HL-60 (cell line): ENCODE measurements around the gene DPH5.

Source experiments
- GABPA ChIP-seq: IDR thresholded peaks from 2 replicates; pipeline ENCODE4 v1.6.1; 2012; ENCODE audit warnings: low read depth
- POLR2AphosphoS5 ChIP-seq: IDR thresholded peaks from 2 replicates; pipeline ENCODE4 v1.6.1; 2012; ENCODE audit warnings: low read depth
- REST ChIP-seq: IDR thresholded peaks from 2 replicates; pipeline ENCODE4 v1.6.1; 2012; ENCODE audit warnings: low read depth; ENCODE audit not compliant: insufficient replicate concordance
- SPI1 ChIP-seq: IDR thresholded peaks from 2 replicates; pipeline ENCODE4 v1.6.1; 2012; ENCODE audit warnings: low read depth, mild to moderate bottlenecking, borderline replicate concordance
- TF ChIP-seq, protein P1 (sequence below): IDR thresholded peaks from one replicate; pipeline ENCODE4 v1.5.1; 2011; ENCODE audit warnings: low read length, control low read depth, inconsistent platforms; ENCODE audit not compliant: insufficient read depth

GRCh38 chr1:101066260-101066936 is 40.8 kb upstream of the DPH5 start:
- TF ChIP-seq, protein P1, sequence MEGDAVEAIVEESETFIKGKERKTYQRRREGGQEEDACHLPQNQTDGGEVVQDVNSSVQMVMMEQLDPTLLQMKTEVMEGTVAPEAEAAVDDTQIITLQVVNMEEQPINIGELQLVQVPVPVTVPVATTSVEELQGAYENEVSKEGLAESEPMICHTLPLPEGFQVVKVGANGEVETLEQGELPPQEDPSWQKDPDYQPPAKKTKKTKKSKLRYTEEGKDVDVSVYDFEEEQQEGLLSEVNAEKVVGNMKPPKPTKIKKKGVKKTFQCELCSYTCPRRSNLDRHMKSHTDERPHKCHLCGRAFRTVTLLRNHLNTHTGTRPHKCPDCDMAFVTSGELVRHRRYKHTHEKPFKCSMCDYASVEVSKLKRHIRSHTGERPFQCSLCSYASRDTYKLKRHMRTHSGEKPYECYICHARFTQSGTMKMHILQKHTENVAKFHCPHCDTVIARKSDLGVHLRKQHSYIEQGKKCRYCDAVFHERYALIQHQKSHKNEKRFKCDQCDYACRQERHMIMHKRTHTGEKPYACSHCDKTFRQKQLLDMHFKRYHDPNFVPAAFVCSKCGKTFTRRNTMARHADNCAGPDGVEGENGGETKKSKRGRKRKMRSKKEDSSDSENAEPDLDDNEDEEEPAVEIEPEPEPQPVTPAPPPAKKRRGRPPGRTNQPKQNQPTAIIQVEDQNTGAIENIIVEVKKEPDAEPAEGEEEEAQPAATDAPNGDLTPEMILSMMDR, result no peak
- TF ChIP-seq GABPA, result no peak
- TF ChIP-seq POLR2AphosphoS5, result no peak
- no peak for TF ChIP-seq REST
- no peak for TF ChIP-seq SPI1
